Measurements from ENCODE around the gene ORC3. TPM values are rescaled to one million over a fixed set of nuclear protein-coding genes. Genes with fewer than 3 reads are reported as not detected.

ORC3 gene
- total RNA-seq, 1 donor from 2014 or later = 33.6 TPM

GRCh38 chr6:87623248-87623647, 33.3 kb downstream of the ORC3 start:
- no peaks in the 10 kb centered on the region for H3K27me3 Mint-ChIP-seq

GRCh38 chr6:87628424-87628823, 38.5 kb downstream of the ORC3 start:
- Mint-ChIP-seq H3K27me3 (no peaks in the 10 kb centered on the region), H3K4me1 (ENCODE audit: unreplicated experiment) (no peaks in the 10 kb centered on the region), H3K9me3 (no peaks in the 10 kb centered on the region), H3K4me3 (no peak overlapping the region), H3K27ac (no peak overlapping the region), H3K36me3 (peaks cover 23% of the 10 kb centered on the region)
- no peak for TF ChIP-seq CTCF (conservative IDR thresholded peaks at IDR 0.05)
- DNase-seq (ENCODE audit: extremely low spot score, unreplicated experiment) = no peak

More at GRCh38 chr6:87623248-87623647, 33.3 kb downstream of the ORC3 start:
- TF ChIP-seq CTCF (conservative IDR thresholded peaks at IDR 0.05) = no peak
- DNase-seq (ENCODE audit: extremely low spot score, unreplicated experiment) = no peak
- H3K4me3 Mint-ChIP-seq = no peak overlapping the region
- H3K36me3 Mint-ChIP-seq = peaks cover 30% of the 10 kb centered on the region
- no peak overlapping the region for H3K27ac Mint-ChIP-seq
- no peaks in the 10 kb centered on the region for H3K9me3 Mint-ChIP-seq
- no peaks in the 10 kb centered on the region for H3K4me1 Mint-ChIP-seq (ENCODE audit: unreplicated experiment)

- Mint-ChIP-seq H3K36me3 (peaks cover 19% of the 10 kb centered on the region), H3K9me3 (no peaks in the 10 kb centered on the region), H3K27me3 (no peaks in the 10 kb centered on the region), H3K27ac (no peak overlapping the region), H3K4me1 (ENCODE audit: unreplicated experiment) (no peaks in the 10 kb centered on the region), H3K4me3 (no peak overlapping the region)
- DNase-seq (ENCODE audit: extremely low spot score, unreplicated experiment) = no peak
- TF ChIP-seq CTCF (conservative IDR thresholded peaks at IDR 0.05) = no peak
Measured at GRCh38 chr6:87628881-87629280, 38.9 kb downstream of the ORC3 start.

- DNase-seq (ENCODE audit: extremely low spot score, unreplicated experiment) = no peak
- no peak overlapping the region for H3K27ac Mint-ChIP-seq
- no peak overlapping the region for H3K4me3 Mint-ChIP-seq
- no peaks in the 10 kb centered on the region for H3K4me1 Mint-ChIP-seq (ENCODE audit: unreplicated experiment)
- no peaks in the 10 kb centered on the region for H3K9me3 Mint-ChIP-seq
- no peak for TF ChIP-seq CTCF (conservative IDR thresholded peaks at IDR 0.05)
- H3K36me3 Mint-ChIP-seq = peaks cover 15% of the 10 kb centered on the region
- H3K27me3 Mint-ChIP-seq = no peaks in the 10 kb centered on the region
Measured at GRCh38 chr6:87630746-87631145, 40.8 kb downstream of the ORC3 start.

- Mint-ChIP-seq H3K9me3 (no peaks in the 10 kb centered on the region), H3K27ac (no peak overlapping the region)
Measured at GRCh38 chr6:87633851-87634250, 43.9 kb downstream of the ORC3 start.

More at GRCh38 chr6:87633851-87634250, 43.9 kb downstream of the ORC3 start:
- no peak for TF ChIP-seq CTCF (conservative IDR thresholded peaks at IDR 0.05)
- H3K4me1 Mint-ChIP-seq (ENCODE audit: unreplicated experiment) = no peaks in the 10 kb centered on the region
- H3K36me3 Mint-ChIP-seq = peaks cover 19% of the 10 kb centered on the region
- no peaks in the 10 kb centered on the region for H3K27me3 Mint-ChIP-seq
- H3K4me3 Mint-ChIP-seq = no peak overlapping the region
- no peak for DNase-seq (ENCODE audit: extremely low spot score, unreplicated experiment)
